GM19455 (cell line): Measurements from ENCODE around the gene FOXO3B.
"Not testable (repeated sequence)": the region's sequence is repeated elsewhere in the genome, so short reads cannot be mapped to it uniquely, and the experiment has no call there.

Experiments used
- ATAC-seq: cut with Tn5 transposase; IDR thresholded peaks from one replicate; pipeline ENCODE4 v1.9.1; 2021; ENCODE audit not compliant: unreplicated experiment

Gene FOXO3B

GRCh38 chr17:18681767-18682571 lies at the start of gene FOXO3B:
Gene FOXO3B, minus strand, starts transcription at chr17:18682314. Its CDS starts 663 bp downstream, at chr17:18681651.
- ATAC-seq: peak; percentile 66

- not testable (repeated sequence) for ATAC-seq
Observed at GRCh38 chr17:18723509-18723908, 41.4 kb upstream of the FOXO3B start.

- ATAC-seq: not testable (repeated sequence)
Observed at GRCh38 chr17:18722612-18723011, 40.5 kb upstream of the FOXO3B start.

GRCh38 chr17:18721775-18722547 lies 39.8 kb upstream of the FOXO3B start:
- ATAC-seq: not testable (repeated sequence)

GRCh38 chr17:18719428-18720110 lies 37.5 kb upstream of the FOXO3B start:
- not testable (repeated sequence) for ATAC-seq

GRCh38 chr17:18718643-18719427 lies 36.7 kb upstream of the FOXO3B start:
- ATAC-seq: not testable (repeated sequence)

GRCh38 chr17:18712354-18712999 lies 30.4 kb upstream of the FOXO3B start:
- not testable (repeated sequence) for ATAC-seq

- ATAC-seq: not testable (repeated sequence)
Observed at GRCh38 chr17:18708215-18708614, 26.1 kb upstream of the FOXO3B start.

GRCh38 chr17:18705955-18706354 lies 23.8 kb upstream of the FOXO3B start:
- ATAC-seq: not testable (repeated sequence)

GRCh38 chr17:18698473-18699103 lies 16.5 kb upstream of the FOXO3B start:
- ATAC-seq: not testable (repeated sequence)

GRCh38 chr17:18695143-18695542 lies 13.0 kb upstream of the FOXO3B start:
- ATAC-seq: not testable (repeated sequence)

GRCh38 chr17:18682668-18683067 lies 554 bp upstream of the FOXO3B start:
- ATAC-seq: not testable (repeated sequence)

GRCh38 chr17:18677381-18677780 lies 4.7 kb downstream of the FOXO3B start:
- ATAC-seq: not testable (repeated sequence)

- not testable (repeated sequence) for ATAC-seq
Observed at GRCh38 chr17:18676928-18677327, 5.2 kb downstream of the FOXO3B start.

- ATAC-seq: not testable (repeated sequence)
Observed at GRCh38 chr17:18672395-18673227, 9.5 kb downstream of the FOXO3B start.

- not testable (repeated sequence) for ATAC-seq
Observed at GRCh38 chr17:18668625-18669024, 13.5 kb downstream of the FOXO3B start.

- not testable (repeated sequence) for ATAC-seq
Observed at GRCh38 chr17:18667535-18667934, 14.6 kb downstream of the FOXO3B start.

- not testable (repeated sequence) for ATAC-seq
Observed at GRCh38 chr17:18666326-18666725, 15.8 kb downstream of the FOXO3B start.
